Fibroblast of the aortic adventitia (primary cell): ENCODE data around the gene INMT. TPM values are rescaled to one million over a fixed set of nuclear protein-coding genes. Genes with fewer than 3 reads are reported as not detected.

Experiments
- DNase-seq: peaks from one replicate; pipeline ENCODE4 v3.0.0-alpha.2; 2010; ENCODE audit warnings: low read depth
- H3K4me3 ChIP-seq: 2 replicates; pipeline ENCODE4 v1.5.1; 2011; ENCODE audit warnings: low read depth, mild to moderate bottlenecking, control low read depth, low read length, moderate library complexity
- CTCF ChIP-seq: IDR thresholded peaks from 2 replicates; pipeline ENCODE4 v1.5.1; 2011; ENCODE audit warnings: mild to moderate bottlenecking, low read length, control low read depth, inconsistent platforms; ENCODE audit not compliant: insufficient read depth
- total RNA-seq: library from RNA; depleted of rRNA; stranded (reverse); fragments of >200 nt; gene quantifications from 2 replicates; pipeline ENCODE4 v1.2.3, GENCODE V29; 2012; ENCODE audit warnings: low replicate concordance

Gene INMT
- total RNA-seq, 1 donor, result 2.5 TPM

DNA sequence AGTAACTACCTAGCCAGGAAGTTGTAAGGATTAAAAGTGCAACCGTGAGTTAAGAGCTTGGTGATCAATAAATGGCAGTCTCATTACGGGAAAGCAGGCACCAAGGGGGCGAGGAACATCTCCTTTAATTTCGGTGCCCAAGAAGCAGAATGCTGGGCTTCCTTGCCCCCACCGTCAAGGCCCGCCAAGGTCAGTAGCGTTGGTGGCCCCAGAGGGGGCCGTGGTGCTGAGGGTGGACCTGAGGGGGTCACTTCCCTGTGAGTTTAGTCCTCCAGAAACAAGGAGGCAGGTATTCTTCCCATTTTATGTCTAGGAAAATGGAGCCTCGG lies 18.9 kb downstream of the INMT start:
- TF ChIP-seq CTCF, result no peak
- H3K4me3 ChIP-seq, result peak overlapping the region; percentile 79
- no peak for DNase-seq

DNA sequence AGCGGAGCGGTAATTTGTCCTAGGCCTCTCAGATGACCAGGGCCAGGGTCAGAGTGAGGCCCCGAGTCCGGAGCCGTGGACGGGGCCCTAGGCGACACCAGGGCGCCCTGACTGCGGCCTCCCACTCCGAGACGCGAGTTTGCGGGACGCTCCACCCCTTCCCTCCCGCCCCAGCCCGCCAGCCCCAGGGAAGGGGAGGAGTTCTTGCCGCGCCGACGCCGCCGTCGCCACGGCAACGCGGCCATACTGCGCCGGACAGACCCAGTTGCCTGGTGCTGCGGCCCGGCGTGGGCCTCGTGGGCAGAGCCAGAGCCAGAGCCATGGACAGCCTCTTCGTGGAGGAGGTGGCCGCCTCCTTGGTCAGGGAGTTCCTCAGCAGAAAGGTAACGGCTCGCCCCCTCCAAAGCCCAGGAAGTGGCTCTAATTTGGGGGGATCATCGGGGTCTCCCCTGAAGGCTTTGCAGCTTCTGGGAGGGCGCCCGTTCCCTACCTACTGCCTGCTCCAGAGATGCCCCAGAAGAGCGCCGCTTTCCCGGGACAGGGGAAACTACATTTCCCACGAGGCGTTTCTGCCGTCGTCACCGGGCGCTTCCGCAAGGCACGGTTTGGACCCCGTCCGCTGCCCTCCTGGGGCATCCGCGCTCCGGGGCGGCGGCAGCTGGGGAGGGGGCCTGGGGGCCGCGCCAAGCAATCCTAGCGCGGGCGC lies 19.4 kb downstream of the INMT start, which contains the start of gene MINDY4:
Gene MINDY4 (plus strand): TSS at position 244 of the 706 bp plus-strand sequence. CDS start 77 bp downstream, at position 321.
- peak; percentile 68 for DNase-seq
- peak; percentile 15 for TF ChIP-seq CTCF
- H3K4me3 ChIP-seq, result peak within 1 kb of the TSS; percentile 79

DNA sequence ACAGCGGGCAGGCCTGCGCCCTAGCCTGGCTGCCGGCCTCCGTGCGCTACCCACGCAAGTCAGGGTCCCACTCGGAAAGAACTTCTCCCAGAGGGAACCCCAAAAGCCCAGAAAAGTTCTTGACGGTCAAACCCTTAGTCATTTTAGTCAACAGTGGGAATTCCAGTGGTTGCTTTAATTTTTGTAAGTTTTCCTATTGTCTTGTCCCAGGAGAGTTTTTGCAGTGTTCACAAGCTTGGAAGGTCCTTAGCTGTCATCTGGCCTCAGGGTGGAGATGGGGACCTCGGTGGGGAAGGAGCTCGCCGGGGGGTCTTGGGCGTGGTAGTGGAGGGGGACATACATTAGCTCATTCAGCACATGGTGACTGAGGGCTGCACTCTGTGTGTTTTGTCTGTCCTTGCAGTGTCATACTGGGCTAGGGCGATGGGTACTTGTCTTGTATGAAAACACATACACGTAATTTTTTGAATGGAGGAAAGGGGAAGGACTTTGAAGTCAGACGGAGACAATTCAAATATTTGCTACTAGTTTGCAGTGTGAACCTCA lies 20.0 kb downstream of the INMT start:
- H3K4me3 ChIP-seq, result peak overlapping the region; percentile 79
- no peak for TF ChIP-seq CTCF
- DNase-seq, result no peak

DNA sequence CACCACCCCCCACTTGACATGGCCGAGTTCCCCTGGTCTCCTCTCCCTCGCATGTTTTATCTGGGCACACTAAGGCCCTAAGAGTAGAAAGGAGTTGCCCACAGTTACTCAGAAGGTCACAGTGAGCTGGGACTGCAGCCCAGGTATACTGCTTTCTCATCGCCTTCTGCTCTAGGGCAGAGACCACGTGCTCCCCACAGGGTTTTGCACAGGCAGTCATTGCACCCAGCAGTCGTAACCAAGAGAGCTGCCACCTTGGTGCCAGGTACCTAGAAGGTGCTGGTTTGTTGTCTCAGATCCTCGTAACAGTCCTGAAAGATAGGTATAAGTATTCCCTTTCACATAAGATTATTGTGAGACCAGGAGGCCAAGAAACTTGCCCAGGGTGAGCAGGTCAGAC lies 21.0 kb downstream of the INMT start:
- no peak for TF ChIP-seq CTCF
- DNase-seq, result no peak
- no peak overlapping the region for H3K4me3 ChIP-seq

DNA sequence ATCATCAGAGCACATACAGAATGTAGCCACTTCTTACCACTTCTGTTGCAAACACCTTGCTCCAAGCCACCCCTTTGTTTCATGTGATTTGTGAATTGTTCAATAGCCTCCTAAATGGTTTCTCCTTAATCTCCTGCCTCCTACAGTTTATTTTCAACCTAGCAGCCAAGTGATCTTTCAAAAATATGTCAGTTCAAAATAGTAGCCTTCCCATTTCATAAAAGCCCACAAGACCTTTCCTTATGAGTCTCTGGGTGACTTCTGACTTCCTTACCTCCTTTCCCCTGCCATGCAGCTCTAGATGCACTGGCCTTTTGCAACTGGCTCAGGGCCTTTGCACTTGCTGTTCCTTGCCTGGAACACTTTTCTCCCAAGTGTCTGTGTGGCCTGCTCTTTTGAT lies 24.1 kb downstream of the INMT start:
- no peak for TF ChIP-seq CTCF
- H3K4me3 ChIP-seq, result no peak overlapping the region
- no peak for DNase-seq

GRCh38 chr7:30776971-30777370 lies 25.0 kb downstream of the INMT start:
- TF ChIP-seq CTCF, result no peak
- no peak overlapping the region for H3K4me3 ChIP-seq
- no peak for DNase-seq
